ENCODE data around the gene MSMO1. TPM values are rescaled to one million over a fixed set of nuclear protein-coding genes. Genes with fewer than 3 reads are reported as not detected.

Gene MSMO1
- total RNA-seq, 4 donors from 2014 or later = 18.6 to 58.3 (median 44.8) TPM

GRCh38 chr4:165299399-165300060 lies 27.9 kb upstream of the MSMO1 start:
- 82 to 83% methylated on average over 5 of the region's 5 CpGs for WGBS, 2 donors
- peaks cover 0 to 25% (median 3%) of the 10 kb centered on the region in 3 donors for H3K36me3 ChIP-seq
- H3K27ac ChIP-seq = no peak overlapping the region
- no peak for DNase-seq (ENCODE audit: low spot score in 2 of 2)
- peaks cover 0 to 8% (median 0%) of the 10 kb centered on the region in 4 donors for H3K4me1 ChIP-seq
- TF ChIP-seq EP300 (IDR thresholded peaks at IDR 0.05) (no peak), CTCF (IDR thresholded peaks at IDR 0.05) (no peak), POLR2A (IDR thresholded peaks at IDR 0.05) (no peak)
- no peaks in the 10 kb centered on the region for H3K9me3 ChIP-seq
- no peak overlapping the region for H3K4me3 ChIP-seq
- no peaks in the 10 kb centered on the region for H3K27me3 ChIP-seq

- Histone ChIP-seq H3K27ac (peak overlapping the region in 2 of 4 donors; percentile 0 to 29), H3K27me3 (no peaks in the 10 kb centered on the region), H3K4me1 (peaks cover 0 to 8% (median 0%) of the 10 kb centered on the region in 4 donors), H3K4me3 (peak overlapping the region in 2 of 4 donors; percentile 7 to 16), H3K9me3 (no peaks in the 10 kb centered on the region), H3K36me3 (peaks cover 0 to 30% (median 3%) of the 10 kb centered on the region in 3 donors)
- 5 to 9% methylated on average over 1 of the region's 1 CpG for WGBS, 2 donors
- TF ChIP-seq POLR2A (IDR thresholded peaks at IDR 0.05) (no peak), EP300 (IDR thresholded peaks at IDR 0.05) (no peak), CTCF (IDR thresholded peaks at IDR 0.05) (no peak)
- no peak for DNase-seq (ENCODE audit: low spot score in 2 of 2)
These were observed 25.6 kb upstream of the MSMO1 start for GRCh38 chr4:165301833-165302232.

- TF ChIP-seq EP300 (IDR thresholded peaks at IDR 0.05) = no peak
- no peak for TF ChIP-seq CTCF (IDR thresholded peaks at IDR 0.05)
- no peak for TF ChIP-seq POLR2A (IDR thresholded peaks at IDR 0.05)
- DNase-seq (ENCODE audit: low spot score in 2 of 2) = no peak
- Histone ChIP-seq H3K27me3 (no peaks in the 10 kb centered on the region), H3K9me3 (no peaks in the 10 kb centered on the region), H3K27ac (no peak overlapping the region), H3K4me1 (peaks cover 0 to 8% (median 0%) of the 10 kb centered on the region in 4 donors), H3K36me3 (peaks cover 0 to 26% (median 3%) of the 10 kb centered on the region in 3 donors), H3K4me3 (no peak overlapping the region)
- 90 to 93% methylated on average over 1 of the region's 1 CpG for WGBS, 2 donors
These were observed 24.8 kb upstream of the MSMO1 start for GRCh38 chr4:165302658-165303057.

GRCh38 chr4:165308166-165308565 lies 19.3 kb upstream of the MSMO1 start:
- H3K4me1 ChIP-seq = no peaks in the 10 kb centered on the region
- peaks cover 0 to 46% (median 0%) of the 10 kb centered on the region in 3 donors for H3K36me3 ChIP-seq
- H3K4me3 ChIP-seq = no peak overlapping the region
- no peak overlapping the region for H3K27ac ChIP-seq
- WGBS, 2 donors = 83 to 88% methylated on average over 1 of the region's 1 CpG
- H3K27me3 ChIP-seq = no peaks in the 10 kb centered on the region
- DNase-seq (ENCODE audit: low spot score in 2 of 2) = no peak
- no peaks in the 10 kb centered on the region for H3K9me3 ChIP-seq
- no peak for TF ChIP-seq CTCF (IDR thresholded peaks at IDR 0.05)
- TF ChIP-seq POLR2A (IDR thresholded peaks at IDR 0.05) = no peak
- TF ChIP-seq EP300 (IDR thresholded peaks at IDR 0.05) = no peak

- H3K4me3 ChIP-seq = no peak overlapping the region
- H3K36me3 ChIP-seq = peaks cover 0 to 46% (median 0%) of the 10 kb centered on the region in 3 donors
- 83 to 88% methylated on average over 2 of the region's 2 CpGs for WGBS, 2 donors
- TF ChIP-seq CTCF (IDR thresholded peaks at IDR 0.05) (no peak), POLR2A (IDR thresholded peaks at IDR 0.05) (no peak), EP300 (IDR thresholded peaks at IDR 0.05) (no peak)
- H3K9me3 ChIP-seq = no peaks in the 10 kb centered on the region
- no peaks in the 10 kb centered on the region for H3K4me1 ChIP-seq
- H3K27ac ChIP-seq = no peak overlapping the region
- no peaks in the 10 kb centered on the region for H3K27me3 ChIP-seq
- no peak for DNase-seq (ENCODE audit: low spot score in 2 of 2)
These were observed 18.9 kb upstream of the MSMO1 start for GRCh38 chr4:165308606-165309005.

Data from tibial nerve (tissue), 4 donors.